Tibial nerve (tissue), 4 donors: ENCODE results near the gene NECTIN1.

ENCODE experiments used
- CTCF ChIP-seq, 5 experiments: fragments of 200-600 bp in 3 of 5; fragments of 450-650 bp in 2 of 5; sonication (generic) in 3 of 5; IDR thresholded peaks; one replicate each; pipeline ENCODE4 v1.5.1; 2016 to 2019; ENCODE audit warnings: antibody characterized with exemption in 5 of 5, mild to moderate bottlenecking in 3 of 5, moderate library complexity in 2 of 5
- EP300 ChIP-seq, 2 donors: sonication (generic); formaldehyde crosslinking; IDR thresholded peaks; one replicate each; pipeline ENCODE4 v1.6.1; 2017; ENCODE audit warnings: antibody characterized with exemption in 2 of 2, mild to moderate bottlenecking in 1 of 2
- POLR2A ChIP-seq, 2 donors: fragments of 450-650 bp; IDR thresholded peaks; one replicate each; pipeline ENCODE4 v1.6.1; 2017; ENCODE audit warnings: antibody characterized with exemption in 2 of 2, mild to moderate bottlenecking in 2 of 2, moderate library complexity in 2 of 2

GRCh38 chr11:119689302-119689701 lies 39.7 kb downstream of the NECTIN1 start:
- TF ChIP-seq POLR2A (IDR thresholded peaks at IDR 0.05) (no peak), EP300 (IDR thresholded peaks at IDR 0.05) (no peak), CTCF (IDR thresholded peaks at IDR 0.05) (no peak)
